ENCODE data around the gene QDPR.
"Not testable (repeated sequence)": the region's sequence is repeated elsewhere in the genome, so short reads cannot be mapped to it uniquely, and the experiment has no call there.

Gene QDPR

DNA sequence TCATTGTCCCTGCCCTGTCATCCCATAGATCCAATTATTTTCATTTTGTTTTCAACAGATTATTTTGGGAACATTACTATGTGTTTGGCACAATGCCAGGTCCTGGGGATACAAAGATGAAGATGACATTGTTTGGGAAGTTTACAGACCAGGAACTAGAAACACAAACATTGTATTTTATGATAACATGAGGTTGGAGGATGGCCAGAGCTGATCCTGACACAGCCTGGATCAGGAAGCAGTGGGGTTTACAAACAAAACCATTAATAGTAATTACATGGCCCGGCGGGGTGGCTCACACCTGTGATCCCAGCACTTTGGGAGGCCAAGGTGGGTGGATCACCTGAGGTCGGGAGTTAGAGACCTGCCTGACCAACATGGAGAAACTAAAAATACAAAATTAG, 32.9 kb upstream of the QDPR start:
- FAIRE-seq (no peak), DNase-seq (ENCODE audit: insufficient read length, low spot score) (no peak)
- TF ChIP-seq, protein P1, sequence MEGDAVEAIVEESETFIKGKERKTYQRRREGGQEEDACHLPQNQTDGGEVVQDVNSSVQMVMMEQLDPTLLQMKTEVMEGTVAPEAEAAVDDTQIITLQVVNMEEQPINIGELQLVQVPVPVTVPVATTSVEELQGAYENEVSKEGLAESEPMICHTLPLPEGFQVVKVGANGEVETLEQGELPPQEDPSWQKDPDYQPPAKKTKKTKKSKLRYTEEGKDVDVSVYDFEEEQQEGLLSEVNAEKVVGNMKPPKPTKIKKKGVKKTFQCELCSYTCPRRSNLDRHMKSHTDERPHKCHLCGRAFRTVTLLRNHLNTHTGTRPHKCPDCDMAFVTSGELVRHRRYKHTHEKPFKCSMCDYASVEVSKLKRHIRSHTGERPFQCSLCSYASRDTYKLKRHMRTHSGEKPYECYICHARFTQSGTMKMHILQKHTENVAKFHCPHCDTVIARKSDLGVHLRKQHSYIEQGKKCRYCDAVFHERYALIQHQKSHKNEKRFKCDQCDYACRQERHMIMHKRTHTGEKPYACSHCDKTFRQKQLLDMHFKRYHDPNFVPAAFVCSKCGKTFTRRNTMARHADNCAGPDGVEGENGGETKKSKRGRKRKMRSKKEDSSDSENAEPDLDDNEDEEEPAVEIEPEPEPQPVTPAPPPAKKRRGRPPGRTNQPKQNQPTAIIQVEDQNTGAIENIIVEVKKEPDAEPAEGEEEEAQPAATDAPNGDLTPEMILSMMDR (IDR thresholded peaks at IDR 0.05; ENCODE audit: insufficient read depth, missing control alignments): no peak

DNA sequence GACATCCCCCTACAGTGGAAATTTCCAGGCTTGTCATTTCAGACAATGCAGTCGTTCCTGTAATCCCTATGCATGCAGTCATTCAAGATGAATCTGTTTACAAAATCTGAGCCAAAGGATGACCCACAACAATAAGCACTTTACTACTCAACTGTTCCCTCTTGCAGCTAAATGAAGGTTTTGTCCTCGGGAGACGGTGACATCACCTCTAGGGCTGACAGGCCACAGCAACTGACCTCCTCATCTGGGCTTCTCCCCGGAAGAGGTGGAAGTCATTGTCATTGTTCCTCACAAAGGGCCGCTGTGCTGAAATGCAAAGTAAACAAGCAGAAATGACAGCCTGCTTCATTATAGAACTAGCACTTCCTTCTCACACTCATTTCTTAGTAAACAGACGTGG, 32.3 kb upstream of the QDPR start:
- FAIRE-seq (no peak), DNase-seq (ENCODE audit: insufficient read length, low spot score) (no peak)
- TF ChIP-seq, protein P1 (IDR thresholded peaks at IDR 0.05; ENCODE audit: insufficient read depth, missing control alignments): no peak

DNA sequence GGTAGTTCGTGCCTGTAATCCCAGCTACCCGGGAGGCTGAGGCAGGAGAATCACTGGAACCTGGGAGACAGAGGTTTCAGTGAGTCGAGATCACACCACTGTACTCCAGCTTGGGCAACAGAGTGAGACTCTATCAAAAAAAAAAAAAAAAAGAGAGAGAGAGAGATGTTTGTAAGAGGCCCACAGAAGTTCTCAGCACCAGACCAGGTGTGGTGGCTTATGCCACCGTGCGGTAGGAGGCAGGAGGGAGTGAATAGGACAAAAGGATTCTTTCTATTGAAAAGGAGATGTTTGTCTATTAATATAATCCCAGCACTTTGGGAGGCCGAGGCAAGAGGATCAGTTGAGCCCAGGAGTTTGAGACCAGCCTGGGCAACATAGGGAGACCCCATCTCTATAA, 25.2 kb upstream of the QDPR start:
- DNase-seq (ENCODE audit: insufficient read length, low spot score); FAIRE-seq: not testable (repeated sequence)

DNA sequence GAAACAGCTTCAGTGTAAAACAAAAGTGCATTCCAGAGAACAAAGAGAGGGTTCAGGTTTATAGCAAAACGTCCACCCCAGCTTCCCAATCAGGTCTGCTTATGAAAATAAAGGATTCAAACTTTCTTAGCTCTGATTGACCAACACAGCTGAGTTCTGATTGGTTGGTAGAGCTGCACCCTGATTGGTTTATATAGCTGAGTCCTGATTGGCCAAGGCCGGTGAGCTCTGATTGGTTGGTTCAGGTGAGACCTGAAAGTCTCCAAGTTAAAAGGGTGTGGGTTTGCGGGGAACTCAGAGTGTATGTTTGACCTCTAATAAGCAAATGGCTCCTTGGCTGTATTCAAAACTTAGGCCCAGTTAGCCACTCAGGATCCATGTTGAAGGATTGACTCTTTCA, 24.0 kb upstream of the QDPR start:
- FAIRE-seq (no peak), DNase-seq (ENCODE audit: insufficient read length, low spot score) (no peak)
- TF ChIP-seq, protein P1 (IDR thresholded peaks at IDR 0.05; ENCODE audit: insufficient read depth, missing control alignments): no peak

DNA sequence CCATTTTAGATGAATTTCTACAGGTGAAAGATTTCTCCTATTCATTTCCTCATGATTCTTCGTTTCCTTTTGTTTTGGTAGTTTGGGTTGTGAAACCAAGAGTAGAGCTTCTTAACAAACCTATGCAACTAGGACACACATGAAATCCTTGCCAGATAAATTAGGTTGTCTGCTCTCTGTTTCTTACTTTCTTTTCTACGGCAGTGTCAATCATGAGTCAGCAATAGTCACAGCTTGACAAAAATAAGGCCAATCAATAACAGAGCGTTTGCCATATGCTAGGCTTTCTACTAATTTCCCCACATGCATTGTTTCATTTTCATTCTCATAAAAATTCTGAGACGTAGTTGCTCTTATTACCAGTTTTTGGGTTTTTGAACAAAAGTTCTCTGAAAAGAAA, 23.4 kb upstream of the QDPR start:
- DNase-seq (ENCODE audit: insufficient read length, low spot score): no peak
- no peak for FAIRE-seq
- TF ChIP-seq, protein P1 (IDR thresholded peaks at IDR 0.05; ENCODE audit: insufficient read depth, missing control alignments): no peak

DNA sequence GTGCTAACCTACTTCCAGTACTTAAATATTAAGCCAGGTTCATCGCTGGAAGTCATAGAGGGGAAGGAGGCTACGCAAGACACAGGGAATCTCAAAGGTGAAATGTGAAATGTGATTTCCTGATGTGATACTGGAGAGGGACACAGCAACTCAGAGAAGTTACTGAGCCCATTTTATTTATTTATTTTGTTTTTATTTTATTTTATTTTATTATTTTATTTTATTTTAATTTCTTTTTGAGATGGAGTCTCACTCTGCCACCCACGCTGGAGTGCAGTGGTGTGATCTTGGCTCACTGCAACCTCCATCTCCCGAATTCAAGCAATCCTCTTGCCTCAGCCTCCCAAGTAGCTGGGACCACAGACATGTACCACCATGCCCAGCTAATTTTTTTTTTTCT, 22.8 kb upstream of the QDPR start:
- FAIRE-seq: no peak
- DNase-seq (ENCODE audit: insufficient read length, low spot score): no peak
- TF ChIP-seq, protein P1 (IDR thresholded peaks at IDR 0.05; ENCODE audit: insufficient read depth, missing control alignments): no peak

DNA sequence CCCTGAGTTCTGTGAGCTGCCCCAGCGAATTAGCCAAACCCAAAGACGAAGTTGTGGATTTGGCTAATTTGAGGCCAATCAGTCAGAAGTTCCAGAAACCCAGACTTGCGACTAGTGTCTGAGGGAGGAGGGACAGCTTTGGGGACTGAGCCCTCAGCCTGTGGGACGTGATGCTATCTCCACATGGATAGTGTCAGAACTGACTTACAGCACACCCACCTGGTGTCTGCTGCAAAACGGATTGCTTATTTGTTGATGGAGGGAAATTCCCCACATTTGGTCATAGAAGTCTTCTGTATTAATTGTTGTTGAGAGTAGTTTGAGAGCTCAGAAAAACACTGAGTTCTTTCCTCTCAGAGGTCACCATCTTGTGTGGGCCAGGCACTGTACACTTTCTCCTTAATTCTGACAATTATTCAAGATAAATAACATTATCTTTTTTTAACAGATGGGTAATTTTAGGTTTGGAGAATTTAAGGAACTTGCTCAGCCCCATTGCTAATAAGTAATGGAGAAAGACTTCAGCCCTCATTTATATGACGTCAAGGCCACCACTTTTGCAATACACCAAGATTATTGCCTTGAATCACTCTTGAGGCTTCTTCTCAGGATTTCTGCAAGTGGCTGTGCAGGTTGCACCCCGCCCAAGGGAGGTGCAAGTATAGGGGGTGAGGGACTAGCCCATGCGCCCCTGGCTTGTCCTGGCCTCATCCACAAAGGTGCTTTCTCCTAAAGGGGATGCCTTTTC, 19.8 kb upstream of the QDPR start:
- no peak for DNase-seq (ENCODE audit: insufficient read length, low spot score)
- TF ChIP-seq, protein P1 (IDR thresholded peaks at IDR 0.05; ENCODE audit: insufficient read depth, missing control alignments): no peak
- FAIRE-seq: no peak
